ENCODE results near the gene GPC5. TPM values are rescaled to one million over a fixed set of nuclear protein-coding genes. Genes with fewer than 3 reads are reported as not detected.

GPC5 gene
- total RNA-seq, 1 experiment from 2014 or later: 0.15 TPM

GRCh38 chr13:91845612-91846011 lies 447.2 kb downstream of the GPC5 start:
- Histone ChIP-seq H3K27me3 (ENCODE audit: insufficient read depth, low read length) (no peaks in the 10 kb centered on the region), H3K79me2 (ENCODE audit: insufficient read depth, low read length) (no peaks in the 10 kb centered on the region), H4K5ac (ENCODE audit: insufficient read length, low read depth, low read length) (no peak overlapping the region), H2BK15ac (ENCODE audit: low read depth, low read length) (no peak overlapping the region), H4K20me1 (ENCODE audit: control insufficient read depth, insufficient read depth, insufficient read length) (no peaks in the 10 kb centered on the region), H2BK12ac (ENCODE audit: insufficient read length, low read depth, low read length) (no peak overlapping the region), H2AK5ac (ENCODE audit: insufficient read length, low read length) (no peak overlapping the region), H3K9me3 (ENCODE audit: control insufficient read depth, low read depth, low read length) (no peaks in the 10 kb centered on the region), H4K8ac (replicated peaks; ENCODE audit: insufficient read length, low read depth, low read length) (no peak overlapping the region), H3K56ac (ENCODE audit: insufficient read length, low read depth, low read length) (no peak overlapping the region), H3K23ac (ENCODE audit: insufficient read length, low read depth, low read length) (no peak overlapping the region), H3K14ac (ENCODE audit: insufficient read depth, low read length) (no peak overlapping the region), H3K23me2 (ENCODE audit: insufficient read length, low read depth, low read length, poor library complexity, severe bottlenecking) (no peaks in the 10 kb centered on the region), H2BK5ac (ENCODE audit: insufficient read length, low read length) (no peak overlapping the region), H2AFZ (ENCODE audit: low read length) (no peak overlapping the region), H3K27ac (ENCODE audit: insufficient read length, low read depth, low read length) (no peak overlapping the region), H3T11ph (ENCODE audit: low read length) (no peak overlapping the region), H3K9ac (ENCODE audit: extremely low read depth, insufficient read length, low read length) (no peak overlapping the region), H3K4me1 (ENCODE audit: insufficient read depth, low read length) (no peaks in the 10 kb centered on the region), H3K79me1 (ENCODE audit: insufficient read depth, low read depth, low read length, poor library complexity, severe bottlenecking) (no peaks in the 10 kb centered on the region), H2BK20ac (ENCODE audit: low read depth, low read length, poor library complexity, severe bottlenecking) (no peak overlapping the region), H2BK120ac (ENCODE audit: low read depth, low read length, poor library complexity, severe bottlenecking) (no peak overlapping the region), H3K18ac (ENCODE audit: insufficient read length, low read depth, low read length) (no peak overlapping the region), H3K4ac (ENCODE audit: low read depth, low read length) (no peak overlapping the region), H3K4me2 (ENCODE audit: insufficient read depth, insufficient read length, low read length) (no peak overlapping the region), H4K91ac (ENCODE audit: insufficient read length, low read depth, low read length) (no peak overlapping the region)
- no CpG with 5 or more reads among the region's 3 CpGs for WGBS (ENCODE audit: extremely low coverage, insufficient read length, low lambda C conversion rate)
- DNase-seq: no peak
- Mint-ChIP-seq H3K4me1 (no peaks in the 10 kb centered on the region), H3K27me3 (ENCODE audit: low read depth) (no peaks in the 10 kb centered on the region; the same call in 1 of the 2 replicates), H3K4me3 (no peak overlapping the region), H3K9me3 (peaks cover 0 to 3% of the 10 kb centered on the region in 2 experiments; a peak in 2 of 5 replicates), H3K36me3 (ENCODE audit: insufficient read depth in 1 of 3, low read depth in 3 of 3) (no peaks in the 10 kb centered on the region; a peak in 1 of 7 replicates), H3K27ac (no peak overlapping the region)
- TF ChIP-seq CTCF (conservative IDR thresholded peaks at IDR 0.05): no peak

Measured in H9 (cell line).